ENCODE measurements around the gene MLPH.

GRCh38 chr2:237485844-237486243 lies 1.2 kb upstream of the MLPH start:
- TF ChIP-seq CTCF (IDR thresholded peaks at IDR 0.05) (no peak), POLR2A (IDR thresholded peaks at IDR 0.05) (no peak)
